Activated CD8-positive, alpha-beta memory T cell treated with anti-CD3 and anti-CD28 coated beads for 48 hours (primary cell): ENCODE data around the gene EAPP.
"Not testable (repeated sequence)": the region's sequence is repeated elsewhere in the genome, so short reads cannot be mapped to it uniquely, and the experiment has no call there.

Source experiments
- DNase-seq, 3 experiments: peaks; one replicate each; pipeline ENCODE4 v3.0.0-alpha.2; 2020; ENCODE audit warnings: low read depth in 2 of 3, low spot score in 2 of 3

Gene EAPP, protein sequence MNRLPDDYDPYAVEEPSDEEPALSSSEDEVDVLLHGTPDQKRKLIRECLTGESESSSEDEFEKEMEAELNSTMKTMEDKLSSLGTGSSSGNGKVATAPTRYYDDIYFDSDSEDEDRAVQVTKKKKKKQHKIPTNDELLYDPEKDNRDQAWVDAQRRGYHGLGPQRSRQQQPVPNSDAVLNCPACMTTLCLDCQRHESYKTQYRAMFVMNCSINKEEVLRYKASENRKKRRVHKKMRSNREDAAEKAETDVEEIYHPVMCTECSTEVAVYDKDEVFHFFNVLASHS

DNA sequence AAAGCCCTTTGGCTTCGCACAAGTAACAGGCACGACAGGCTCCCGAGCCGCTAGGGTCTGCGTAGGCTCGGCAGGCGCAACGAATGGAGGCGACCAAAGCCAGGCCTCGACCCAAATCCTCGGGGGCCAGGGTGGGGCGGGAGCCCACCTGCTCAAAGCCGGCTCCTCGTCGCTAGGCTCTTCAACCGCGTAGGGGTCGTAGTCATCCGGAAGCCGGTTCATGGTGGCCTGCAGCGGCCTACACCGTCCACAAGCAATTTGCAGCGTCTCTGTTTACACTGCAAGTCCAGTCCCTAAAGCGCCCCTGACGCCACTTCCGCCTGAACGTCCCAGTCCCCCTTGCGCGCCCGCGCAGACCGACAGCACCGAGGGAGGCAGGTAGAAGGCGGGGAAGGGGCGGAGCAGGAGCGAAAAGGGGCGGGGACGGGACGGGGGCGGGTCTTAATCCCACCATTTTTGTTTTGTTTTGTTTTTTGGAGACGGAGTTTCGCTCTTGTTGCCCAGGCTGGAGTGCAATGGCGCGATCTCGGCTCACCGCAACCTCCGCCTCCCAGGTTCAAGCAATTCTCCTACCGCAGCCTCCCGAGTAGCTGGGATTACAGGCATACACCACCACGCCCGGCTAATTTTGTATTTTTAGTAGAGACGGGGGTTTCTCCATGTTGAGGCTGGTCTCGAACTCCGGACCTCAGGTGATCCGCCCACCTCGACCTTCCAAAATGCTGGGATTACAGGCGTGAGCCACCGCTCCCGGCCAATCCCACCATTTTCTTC, at the start of gene EAPP:
TSS of gene EAPP (minus strand) at position 295 of the 774 bp plus-strand sequence. CDS start at position 222, 73 bp downstream.
- peak; percentile 87 to 90 (median 87) for DNase-seq

DNA sequence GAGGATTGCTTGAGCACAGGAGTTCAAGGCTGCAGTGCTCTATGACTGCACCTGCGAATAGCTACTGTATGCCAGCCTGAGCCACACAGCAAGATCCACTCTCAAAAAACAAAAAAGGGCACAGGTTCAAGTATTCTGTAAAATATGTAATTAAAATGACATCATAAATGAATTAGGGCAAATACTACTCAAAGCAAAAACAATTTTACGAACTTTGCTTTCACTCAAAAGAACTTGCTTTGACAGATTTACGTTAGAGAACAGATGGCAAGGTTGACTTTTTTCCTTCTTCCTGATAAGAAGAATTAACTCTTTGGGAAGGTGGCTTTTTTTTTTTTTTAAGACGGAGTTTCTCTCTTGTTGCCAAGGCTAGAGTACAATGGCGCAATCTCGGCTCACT, 44.0 kb upstream of the EAPP start:
- DNase-seq = no peak

DNA sequence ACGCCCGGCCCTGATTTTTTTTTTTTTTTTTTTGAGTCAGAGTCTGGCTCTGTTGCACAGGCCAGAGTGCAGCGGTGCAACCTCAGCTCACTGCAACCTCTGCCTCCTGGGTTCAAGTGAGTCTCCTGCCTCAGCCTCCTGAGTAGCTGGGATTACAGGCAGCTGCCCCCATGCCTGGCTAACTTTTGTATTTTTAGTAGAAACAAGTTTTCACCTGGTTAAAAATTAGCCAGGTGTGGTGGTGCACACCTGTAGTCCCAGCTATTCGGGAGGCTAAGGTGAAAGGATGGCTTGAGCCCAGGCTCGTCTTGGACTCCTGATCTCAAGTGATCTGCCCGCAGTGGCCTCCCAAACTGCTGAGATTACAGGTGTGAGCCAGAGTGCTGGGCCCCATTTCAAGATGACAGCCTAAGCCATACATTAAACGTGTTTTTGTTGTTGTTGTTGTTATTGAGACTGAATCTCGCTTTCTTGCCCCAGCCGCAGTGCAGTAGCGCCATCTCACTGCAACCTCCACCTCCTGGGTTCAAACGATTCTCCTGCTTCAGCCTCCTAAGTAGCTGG, 42.7 kb upstream of the EAPP start:
- no peak for DNase-seq

DNA sequence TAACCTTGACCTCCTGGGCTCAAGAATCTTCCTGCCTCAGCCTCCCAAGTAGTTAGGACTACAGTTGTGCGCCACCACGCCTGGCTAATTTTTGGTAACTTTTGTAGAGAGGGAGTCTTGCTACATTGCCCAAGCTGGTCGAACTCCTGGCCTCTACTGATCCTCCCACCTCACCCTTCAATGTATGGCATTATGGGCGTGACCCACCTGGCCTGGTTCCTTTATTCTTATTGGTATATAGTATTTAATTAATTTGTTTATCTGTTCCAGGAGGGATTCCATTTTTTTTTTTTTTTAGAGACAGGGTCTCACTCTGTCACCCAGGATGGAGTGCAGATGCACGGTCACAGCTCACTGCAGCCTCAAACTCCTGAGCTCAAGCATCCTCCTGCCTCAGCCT, 40.9 kb upstream of the EAPP start:
- no peak for DNase-seq

DNA sequence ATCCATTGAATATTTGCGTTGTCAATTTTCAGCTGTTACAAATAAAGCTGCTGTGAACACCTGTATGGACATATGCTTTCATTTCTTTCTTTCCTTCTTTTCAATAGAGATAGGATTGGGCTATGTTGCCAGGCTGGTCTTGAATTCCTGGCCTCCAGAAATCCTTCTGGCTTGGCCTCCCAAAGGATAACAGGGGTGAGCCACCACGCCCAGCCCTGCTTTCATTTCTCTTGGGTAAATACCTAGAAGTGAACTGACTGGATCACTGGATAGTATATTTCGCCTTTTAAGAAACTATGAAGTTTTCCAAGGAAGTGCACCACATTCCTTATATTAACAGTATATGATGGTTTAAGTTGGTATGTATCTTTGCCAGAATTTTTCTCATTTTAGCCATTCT, 32.3 kb upstream of the EAPP start:
- DNase-seq = no peak

DNA sequence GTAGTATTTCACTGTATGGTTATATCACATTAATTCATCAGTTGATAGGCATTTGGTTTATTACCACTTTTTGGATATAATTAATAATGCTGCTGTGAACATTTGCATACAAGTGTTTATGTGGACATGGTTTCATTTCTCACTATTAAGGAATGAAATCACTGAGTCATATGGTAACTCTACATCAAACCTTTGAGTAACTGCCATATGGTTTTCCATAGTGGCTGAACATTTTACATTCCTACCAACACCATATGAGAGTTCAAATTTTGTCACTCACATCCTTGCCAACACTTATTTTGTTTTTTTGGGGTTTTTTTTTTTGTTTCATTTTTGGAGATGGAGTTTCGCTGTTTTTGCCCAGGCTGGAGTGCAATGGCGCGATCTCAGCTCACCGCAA, 30.2 kb upstream of the EAPP start:
- DNase-seq = no peak

DNA sequence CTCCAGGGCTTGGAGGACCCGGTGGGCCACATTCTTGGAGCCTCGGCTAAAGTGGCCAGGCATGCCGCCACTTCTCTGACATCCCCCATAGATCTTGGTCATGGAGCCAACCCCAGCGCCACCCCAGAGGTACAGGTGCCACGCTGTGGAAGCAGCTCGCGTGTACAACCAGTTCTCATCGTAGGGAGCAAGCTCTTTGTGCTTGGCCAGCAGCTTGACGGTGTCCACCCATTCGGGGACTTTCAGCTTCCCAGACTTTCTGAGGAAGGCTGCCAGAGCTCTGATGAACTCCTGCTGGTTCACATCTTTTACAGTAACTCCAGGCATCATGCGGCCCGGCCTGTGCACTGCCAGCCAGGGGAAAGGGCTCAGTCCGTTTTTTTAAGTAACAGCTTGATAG, 29.3 kb upstream of the EAPP start:
- no peak for DNase-seq

DNA sequence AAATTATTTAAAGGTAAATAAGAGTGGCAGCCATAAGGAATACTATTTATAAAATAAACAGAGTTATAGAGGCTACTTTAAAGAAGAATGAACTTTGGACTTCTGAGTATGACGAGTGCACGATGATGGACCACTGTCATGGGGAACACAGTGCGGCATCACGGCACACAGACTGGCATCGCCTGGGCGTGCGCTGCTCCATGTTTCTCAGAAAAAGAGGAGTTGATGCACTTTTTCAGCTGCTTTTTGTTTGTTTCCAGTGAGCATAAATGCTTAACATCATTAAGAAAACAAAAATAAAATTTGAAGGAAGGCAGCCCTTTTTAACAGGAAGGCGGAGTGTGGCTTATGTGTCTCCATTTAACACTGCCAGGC, 23.3 kb upstream of the EAPP start:
- no peak for DNase-seq

DNA sequence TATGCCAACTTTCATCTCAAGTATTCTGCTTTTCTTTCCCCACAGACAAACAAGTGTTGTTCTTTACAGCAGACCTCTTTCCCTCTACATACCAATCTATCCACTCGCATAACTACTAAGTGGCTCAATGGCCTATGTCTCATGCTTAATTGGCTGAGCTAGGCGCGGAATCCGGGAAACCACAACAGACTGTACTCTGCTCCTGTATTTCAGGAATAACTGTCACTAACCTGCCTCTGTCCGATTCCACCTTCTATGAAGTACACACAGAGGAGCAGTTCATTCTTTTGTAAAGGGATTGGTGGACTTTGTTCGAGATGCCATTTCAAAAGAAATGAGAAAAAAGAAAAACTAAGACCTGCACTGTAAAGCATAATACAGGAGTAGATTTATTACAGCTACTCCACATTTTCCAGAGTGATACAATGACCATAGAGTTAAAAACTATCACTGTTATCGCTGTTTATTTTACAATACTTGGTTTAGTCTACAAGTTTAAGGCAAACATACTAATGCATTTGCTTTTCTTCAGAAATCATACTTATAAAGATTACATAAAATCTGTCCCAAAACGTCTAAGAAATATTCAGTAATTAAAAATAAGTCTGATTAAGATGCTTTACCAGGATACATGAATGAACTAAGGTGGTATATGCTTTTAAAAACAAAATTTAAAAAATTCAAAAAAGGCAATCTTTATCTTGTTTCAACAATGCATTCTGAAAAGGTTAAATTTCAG, 22.7 kb upstream of the EAPP start:
- not testable (repeated sequence) for DNase-seq

DNA sequence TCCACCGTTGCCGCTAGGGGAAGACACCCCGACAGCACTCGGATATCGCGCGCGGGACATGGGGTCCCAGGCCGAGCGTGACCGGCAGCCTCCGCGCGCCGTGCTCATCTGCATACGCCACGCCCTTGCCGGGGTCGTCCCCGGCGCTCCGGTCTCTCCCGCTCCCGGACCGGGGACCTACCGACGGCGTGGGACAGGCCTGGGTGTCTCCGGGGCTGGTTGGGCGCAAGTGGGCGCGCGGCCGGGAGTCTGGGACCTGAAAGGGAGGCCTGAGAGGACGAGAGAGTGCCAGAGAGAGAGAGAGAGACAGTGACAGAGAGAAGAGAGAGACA, 17.0 kb upstream of the EAPP start:
- not testable (repeated sequence) for DNase-seq

DNA sequence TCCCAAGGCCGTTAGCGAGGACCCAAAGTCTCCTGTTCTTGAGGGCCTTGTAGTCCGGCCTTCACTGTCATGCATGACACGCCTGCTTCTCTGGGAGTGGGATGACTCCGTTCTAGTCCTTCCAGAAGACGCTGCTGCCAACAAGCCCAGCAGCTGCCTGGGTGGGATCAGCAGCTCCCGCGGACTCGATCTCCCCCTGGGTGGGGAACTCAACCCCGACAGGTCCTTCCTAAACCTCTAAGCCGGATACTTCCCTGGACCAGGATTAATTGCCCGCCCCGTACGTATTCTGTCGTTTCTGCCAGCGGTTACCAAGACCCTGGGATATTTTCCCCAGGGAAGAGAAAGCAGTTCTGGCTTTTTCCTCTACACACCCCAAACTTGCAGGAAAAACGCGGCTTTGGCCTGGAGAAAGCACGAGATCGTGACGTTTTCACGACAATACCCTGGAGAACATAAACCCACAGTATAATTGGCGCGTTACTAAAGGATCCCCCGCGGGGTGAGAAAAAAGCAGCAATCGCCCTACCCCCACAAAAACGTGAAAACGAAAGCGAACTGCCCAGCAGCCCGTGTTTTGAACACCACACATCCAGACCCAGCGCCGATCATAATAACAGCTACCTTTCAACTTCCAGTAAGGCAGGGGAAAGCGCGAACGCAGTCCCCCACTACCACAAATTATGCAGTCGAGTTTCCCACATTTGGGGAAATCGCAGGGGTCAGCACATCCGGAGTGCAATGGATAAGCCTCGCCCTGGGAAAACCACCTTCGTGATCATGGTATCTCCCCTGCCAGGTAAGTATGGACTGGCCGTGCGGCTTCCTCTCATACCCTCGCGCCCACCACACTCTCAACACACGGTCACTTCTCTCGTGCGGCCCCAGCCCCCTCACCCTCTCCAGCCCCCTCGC, 16.3 kb upstream of the EAPP start:
- not testable (repeated sequence) for DNase-seq

DNA sequence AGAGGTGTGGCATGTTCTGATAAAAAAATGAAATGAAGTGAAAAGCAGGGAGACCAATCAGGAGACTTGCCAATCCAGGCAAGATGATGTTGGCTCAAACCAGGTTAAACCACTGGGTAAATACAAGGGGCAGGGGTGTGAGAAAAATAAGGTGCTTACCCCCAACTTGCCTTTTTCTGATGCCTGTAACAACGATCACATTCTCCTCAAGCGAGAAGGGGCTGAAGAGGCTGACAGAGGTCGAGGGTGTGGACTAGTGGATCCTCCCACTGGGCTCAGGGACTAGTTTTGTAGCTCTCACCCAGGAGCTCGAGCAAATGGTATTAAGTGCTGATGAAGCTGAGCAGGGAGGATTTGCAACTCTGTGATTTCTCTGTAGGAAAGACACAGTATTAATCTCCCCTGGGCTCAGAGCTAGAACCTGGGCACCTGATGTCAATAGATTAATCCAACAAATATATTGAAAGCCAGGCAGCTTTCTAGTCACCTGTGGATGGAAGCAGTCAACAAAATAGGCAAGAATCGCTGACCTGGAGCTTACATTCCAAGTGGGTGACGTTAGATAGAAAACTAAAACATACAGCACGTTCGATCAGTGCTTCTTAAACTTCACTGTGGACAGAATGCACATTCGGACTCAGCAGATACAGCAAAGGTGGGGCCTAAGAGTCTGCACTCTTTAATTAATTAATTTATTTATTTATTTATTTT, 15.2 kb upstream of the EAPP start:
- no peak for DNase-seq

DNA sequence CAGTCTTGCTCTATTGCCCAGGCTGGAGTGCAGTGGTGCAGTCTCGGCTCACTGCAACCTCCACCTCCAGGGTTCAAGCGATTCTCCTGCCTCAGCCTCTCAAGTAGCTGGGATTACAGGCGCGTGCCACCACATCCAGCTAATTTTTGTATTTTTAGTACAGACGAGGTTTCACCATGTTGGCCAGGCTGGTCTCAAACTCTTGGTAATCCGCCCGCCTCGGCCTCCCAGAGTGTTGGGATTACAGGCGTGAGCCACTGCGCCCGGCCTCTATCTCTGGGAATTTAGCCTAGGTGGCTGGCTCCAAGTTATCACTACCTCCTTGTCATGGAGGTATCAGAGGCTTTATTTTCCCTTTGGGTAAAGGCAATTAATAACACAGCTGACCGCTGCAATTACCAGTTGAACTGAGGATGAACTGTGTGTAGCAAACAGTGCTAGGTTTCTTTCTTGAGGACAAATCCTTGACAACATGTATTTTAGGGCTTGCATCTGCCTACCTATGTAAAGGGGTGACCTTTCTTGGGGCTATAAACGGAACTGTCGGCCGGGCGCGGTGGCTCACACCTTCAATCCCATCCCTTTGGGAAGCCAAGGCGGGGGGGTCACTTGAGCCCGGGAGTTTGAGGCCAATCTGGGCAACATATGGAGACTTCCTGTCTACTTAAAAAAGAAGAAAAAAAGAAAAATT, 9.9 kb upstream of the EAPP start:
- DNase-seq = not testable (repeated sequence)

DNA sequence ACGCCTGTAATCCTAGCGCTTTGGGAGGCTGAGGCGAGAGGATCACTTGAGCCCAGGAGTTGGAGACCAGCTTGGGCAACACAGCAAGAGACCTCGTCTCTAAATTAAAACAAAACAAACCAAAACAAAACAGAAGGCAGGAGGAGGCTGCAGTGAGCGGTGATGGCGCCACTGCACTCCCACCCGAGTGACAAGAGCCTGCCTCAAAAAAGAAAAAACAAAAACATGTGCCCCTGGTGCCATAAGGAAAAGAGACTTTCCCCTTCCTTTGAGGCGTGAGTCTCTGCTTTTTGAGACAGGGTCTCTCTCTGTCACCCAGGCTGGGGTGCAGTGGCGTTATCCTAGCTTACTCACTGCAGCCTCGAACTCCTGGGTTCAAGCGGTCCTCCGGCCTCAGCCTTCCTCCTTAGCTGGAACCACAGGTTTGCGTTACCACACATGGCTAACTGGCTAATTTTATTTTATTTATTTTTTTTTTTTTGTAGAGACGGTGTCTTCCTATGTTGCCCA, 9.0 kb upstream of the EAPP start:
- DNase-seq = no peak

DNA sequence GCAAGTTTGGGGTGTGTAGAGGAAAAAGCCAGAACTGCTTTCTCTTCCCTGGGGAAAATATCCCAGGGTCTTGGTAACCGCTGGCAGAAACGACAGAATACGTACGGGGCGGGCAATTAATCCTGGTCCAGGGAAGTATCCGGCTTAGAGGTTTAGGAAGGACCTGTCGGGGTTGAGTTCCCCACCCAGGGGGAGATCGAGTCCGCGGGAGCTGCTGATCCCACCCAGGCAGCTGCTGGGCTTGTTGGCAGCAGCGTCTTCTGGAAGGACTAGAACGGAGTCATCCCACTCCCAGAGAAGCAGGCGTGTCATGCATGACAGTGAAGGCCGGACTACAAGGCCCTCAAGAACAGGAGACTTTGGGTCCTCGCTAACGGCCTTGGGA, 7.6 kb upstream of the EAPP start:
- DNase-seq = not testable (repeated sequence)

DNA sequence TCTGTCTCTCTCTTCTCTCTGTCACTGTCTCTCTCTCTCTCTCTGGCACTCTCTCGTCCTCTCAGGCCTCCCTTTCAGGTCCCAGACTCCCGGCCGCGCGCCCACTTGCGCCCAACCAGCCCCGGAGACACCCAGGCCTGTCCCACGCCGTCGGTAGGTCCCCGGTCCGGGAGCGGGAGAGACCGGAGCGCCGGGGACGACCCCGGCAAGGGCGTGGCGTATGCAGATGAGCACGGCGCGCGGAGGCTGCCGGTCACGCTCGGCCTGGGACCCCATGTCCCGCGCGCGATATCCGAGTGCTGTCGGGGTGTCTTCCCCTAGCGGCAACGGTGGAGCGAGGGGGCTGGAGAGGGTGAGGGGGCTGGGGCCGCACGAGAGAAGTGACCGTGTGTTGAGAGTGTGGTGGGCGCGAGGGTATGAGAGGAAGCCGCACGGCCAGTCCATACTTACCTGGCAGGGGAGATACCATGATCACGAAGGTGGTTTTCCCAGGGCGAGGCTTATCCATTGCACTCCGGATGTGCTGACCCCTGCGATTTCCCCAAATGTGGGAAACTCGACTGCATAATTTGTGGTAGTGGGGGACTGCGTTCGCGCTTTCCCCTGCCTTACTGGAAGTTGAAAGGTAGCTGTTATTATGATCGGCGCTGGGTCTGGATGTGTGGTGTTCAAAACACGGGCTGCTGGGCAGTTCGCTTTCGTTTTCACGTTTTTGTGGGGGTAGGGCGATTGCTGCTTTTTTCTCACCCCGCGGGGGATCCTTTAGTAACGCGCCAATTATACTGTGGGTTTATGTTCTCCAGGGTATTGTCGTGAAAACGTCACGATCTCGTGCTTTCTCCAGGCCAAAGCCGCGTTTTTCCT, 7.0 kb upstream of the EAPP start:
- not testable (repeated sequence) for DNase-seq

DNA sequence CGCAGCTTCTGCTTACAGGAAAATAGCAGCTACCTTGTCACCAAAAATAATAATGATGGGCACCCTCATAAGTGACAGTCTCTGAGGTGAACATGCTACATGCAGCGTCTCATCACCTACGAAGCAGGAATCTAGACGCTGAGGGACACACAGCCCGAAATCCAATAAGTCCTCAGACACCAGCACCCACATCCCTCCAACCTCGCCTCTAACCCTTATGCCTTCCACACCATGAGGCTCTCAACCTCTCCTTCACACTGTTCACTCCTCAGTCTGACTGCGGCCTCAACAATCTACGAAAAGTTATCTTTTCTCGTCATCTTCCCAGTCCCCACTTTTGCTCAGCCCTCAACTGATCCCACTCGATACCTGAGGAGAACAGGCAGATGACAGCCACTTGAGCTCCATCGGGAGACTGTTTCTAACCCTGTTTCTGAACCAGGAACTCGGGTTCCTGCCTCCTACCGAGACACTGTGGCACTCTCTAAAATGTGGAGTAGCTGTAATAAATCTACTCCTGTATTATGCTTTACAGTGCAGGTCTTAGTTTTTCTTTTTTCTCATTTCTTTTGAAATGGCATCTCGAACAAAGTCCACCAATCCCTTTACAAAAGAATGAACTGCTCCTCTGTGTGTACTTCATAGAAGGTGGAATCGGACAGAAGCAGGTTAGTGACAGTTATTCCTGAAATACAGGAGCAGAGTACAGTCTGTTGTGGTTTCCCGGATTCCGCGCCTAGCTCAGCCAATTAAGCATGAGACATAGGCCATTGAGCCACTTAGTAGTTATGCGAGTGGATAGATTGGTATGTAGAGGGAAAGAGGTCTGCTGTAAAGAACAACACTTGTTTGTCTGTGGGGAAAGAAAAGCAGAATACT, 919 bp upstream of the EAPP start:
- DNase-seq = not testable (repeated sequence)
